MCF 10A (cell line): Measurements from ENCODE around the gene CASP10. TPM values are rescaled to one million over a fixed set of nuclear protein-coding genes. Genes with fewer than 3 reads are reported as not detected.

Source experiments
- BruUV-seq: library from RNA; stranded (reverse); fragments of 400-500 nt; replicated peaks from 2 replicates; lab custom pipeline; 2021; lab: Mats Ljungman, UMichigan
- CTCF ChIA-PET: fragments of 300-600 bp; sonication (Branson Sonifier 250); formaldehyde crosslinking; extraction: SDS; loops from one replicate; lab custom pipeline; 2021; ENCODE audit warnings: antibody characterized with exemption, inconsistent platforms; lab: Yijun Ruan, JAX
- POLR2A ChIA-PET: fragments of 300-600, 350-650 bp; sonication (Branson Sonifier 250); formaldehyde crosslinking; extraction: SDS; loops from one replicate; lab custom pipeline; 2020; ENCODE audit warnings: antibody characterized with exemption, inconsistent platforms; lab: Yijun Ruan, JAX
- DNase-seq: peaks from one replicate; pipeline ENCODE4 v3.0.0-alpha.2; 2018; ENCODE audit not compliant: unreplicated experiment
- H3K27ac Mint-ChIP-seq: one replicate; pipeline ENCODE4 v1.8.0; 2022; ENCODE audit warnings: mild to moderate bottlenecking, low read depth, mixed read lengths; ENCODE audit not compliant: unreplicated experiment
- H3K27me3 Mint-ChIP-seq: one replicate; pipeline ENCODE4 v1.8.0; 2022; ENCODE audit warnings: mixed read lengths; ENCODE audit not compliant: insufficient read depth, unreplicated experiment
- H3K36me3 Mint-ChIP-seq: one replicate; pipeline ENCODE4 v1.8.0; 2022; ENCODE audit warnings: mild to moderate bottlenecking, moderate library complexity, mixed read lengths; ENCODE audit not compliant: insufficient read depth, unreplicated experiment
- H3K4me1 Mint-ChIP-seq: one replicate; pipeline ENCODE4 v1.8.0; 2022; ENCODE audit warnings: mixed read lengths; ENCODE audit not compliant: insufficient read depth, unreplicated experiment
- H3K4me3 Mint-ChIP-seq: one replicate; pipeline ENCODE4 v1.8.0; 2022; ENCODE audit warnings: mild to moderate bottlenecking, moderate library complexity, mixed read lengths; ENCODE audit not compliant: unreplicated experiment
- H3K9me3 Mint-ChIP-seq: one replicate; pipeline ENCODE4 v1.8.0; 2022; ENCODE audit warnings: mixed read lengths; ENCODE audit not compliant: unreplicated experiment
- intact Hi-C: fragments of 100-400 bp; cut with micrococcal nuclease; formaldehyde crosslinking; loops from 2 replicates; pipeline ENCODE4 v1.14.1; 2022
- total RNA-seq: library from RNA; stranded (reverse); gene quantifications from 2 replicates; pipeline ENCODE4 v1.2.3, GENCODE V29; 2022
- TF ChIP-seq, protein P1 (sequence below): fragments of 200-600 bp; IDR thresholded peaks from one replicate; pipeline ENCODE4 v1.8.0; 2022; ENCODE audit warnings: antibody characterized with exemption, mild to moderate bottlenecking; ENCODE audit not compliant: unreplicated experiment

The CASP10 gene
- total RNA-seq, 1 experiment from 2014 or later: 0.19 TPM

DNA sequence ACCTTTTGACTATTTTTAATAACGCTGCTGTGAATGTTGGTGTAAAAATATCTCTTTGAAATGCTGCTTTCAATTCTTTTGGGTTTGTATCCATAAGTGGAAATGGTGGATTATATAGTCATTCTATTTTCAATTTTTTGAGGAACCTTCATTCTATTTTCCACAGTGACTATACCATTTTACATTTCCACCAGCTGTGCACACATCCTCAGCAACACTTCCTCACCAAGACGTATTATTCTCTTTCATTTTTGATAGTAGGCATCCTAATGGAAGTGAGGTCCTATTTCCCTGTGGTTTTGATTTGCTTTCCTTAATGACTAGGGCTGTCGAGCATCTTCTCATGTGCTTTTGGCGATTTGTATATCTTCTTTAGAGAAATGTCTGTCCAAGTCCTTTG lies 14.8 kb downstream of the CASP10 start:
- no peak overlapping the region for H3K27ac Mint-ChIP-seq
- no peak for DNase-seq
- CTCF ChIA-PET: no interaction called here
- H3K9me3 Mint-ChIP-seq: no peaks in the 10 kb centered on the region
- H3K36me3 Mint-ChIP-seq: no peaks in the 10 kb centered on the region
- H3K4me3 Mint-ChIP-seq: no peak overlapping the region
- TF ChIP-seq, protein P1, sequence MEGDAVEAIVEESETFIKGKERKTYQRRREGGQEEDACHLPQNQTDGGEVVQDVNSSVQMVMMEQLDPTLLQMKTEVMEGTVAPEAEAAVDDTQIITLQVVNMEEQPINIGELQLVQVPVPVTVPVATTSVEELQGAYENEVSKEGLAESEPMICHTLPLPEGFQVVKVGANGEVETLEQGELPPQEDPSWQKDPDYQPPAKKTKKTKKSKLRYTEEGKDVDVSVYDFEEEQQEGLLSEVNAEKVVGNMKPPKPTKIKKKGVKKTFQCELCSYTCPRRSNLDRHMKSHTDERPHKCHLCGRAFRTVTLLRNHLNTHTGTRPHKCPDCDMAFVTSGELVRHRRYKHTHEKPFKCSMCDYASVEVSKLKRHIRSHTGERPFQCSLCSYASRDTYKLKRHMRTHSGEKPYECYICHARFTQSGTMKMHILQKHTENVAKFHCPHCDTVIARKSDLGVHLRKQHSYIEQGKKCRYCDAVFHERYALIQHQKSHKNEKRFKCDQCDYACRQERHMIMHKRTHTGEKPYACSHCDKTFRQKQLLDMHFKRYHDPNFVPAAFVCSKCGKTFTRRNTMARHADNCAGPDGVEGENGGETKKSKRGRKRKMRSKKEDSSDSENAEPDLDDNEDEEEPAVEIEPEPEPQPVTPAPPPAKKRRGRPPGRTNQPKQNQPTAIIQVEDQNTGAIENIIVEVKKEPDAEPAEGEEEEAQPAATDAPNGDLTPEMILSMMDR: no peak
- H3K27me3 Mint-ChIP-seq: no peaks in the 10 kb centered on the region
- POLR2A ChIA-PET: no interaction called here
- no peaks in the 10 kb centered on the region for H3K4me1 Mint-ChIP-seq
- intact Hi-C loops: no loop called here
- no TSS peak for BruUV-seq

DNA sequence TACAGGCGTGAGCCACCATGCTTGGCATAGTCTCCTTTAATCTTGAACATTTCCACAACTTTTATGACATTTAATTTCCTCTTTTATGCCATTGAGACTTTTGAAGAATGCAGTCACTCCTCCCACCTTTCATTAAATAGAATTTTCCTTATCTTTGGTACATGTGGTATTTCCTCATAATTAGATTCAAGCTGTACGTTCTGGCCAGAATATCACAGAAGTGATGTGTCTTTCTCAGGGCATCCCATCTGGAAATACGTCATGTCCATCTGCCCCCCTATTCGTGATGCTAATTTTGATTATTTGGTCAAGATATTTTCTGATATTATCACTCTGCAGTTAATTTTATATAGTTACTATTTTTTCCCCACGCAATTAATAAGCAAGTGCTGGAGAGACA lies 16.9 kb downstream of the CASP10 start:
- BruUV-seq: no TSS peak
- no peaks in the 10 kb centered on the region for H3K4me1 Mint-ChIP-seq
- H3K4me3 Mint-ChIP-seq: no peak overlapping the region
- no peak for DNase-seq
- TF ChIP-seq, protein P1: no peak
- H3K27me3 Mint-ChIP-seq: no peaks in the 10 kb centered on the region
- no peak overlapping the region for H3K27ac Mint-ChIP-seq
- ChIA-PET POLR2A (no interaction called here), CTCF (no interaction called here)
- no peaks in the 10 kb centered on the region for H3K9me3 Mint-ChIP-seq
- H3K36me3 Mint-ChIP-seq: no peaks in the 10 kb centered on the region
- intact Hi-C loops: no loop called here

DNA sequence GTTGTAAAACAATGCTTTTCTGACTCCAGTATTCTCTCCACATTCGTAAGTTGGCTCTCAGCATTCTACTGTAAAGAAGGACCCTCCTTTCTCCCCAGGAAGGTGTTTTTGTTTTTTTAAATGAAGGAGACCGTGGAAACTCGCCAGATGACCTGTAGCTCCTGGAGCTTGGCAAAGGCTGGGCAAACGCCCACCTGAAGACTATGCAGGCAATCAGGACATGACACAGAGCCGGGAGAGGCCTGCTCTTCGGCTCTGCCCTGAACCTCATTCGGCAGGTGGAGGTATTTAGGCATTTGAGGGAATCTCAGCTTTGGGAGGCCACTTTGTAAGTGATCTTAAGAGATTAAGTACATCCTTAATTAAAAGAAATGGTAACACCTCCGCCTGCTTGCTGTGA lies 17.4 kb downstream of the CASP10 start:
- intact Hi-C loops: no loop called here
- ChIA-PET POLR2A (no interaction called here), CTCF (interaction anchor here (0.8 kb wide), 1 partner anchor 32 kb away, joined by 3 read pairs; no protein-coding TSS in a partner anchor)
- H3K27ac Mint-ChIP-seq: no peak overlapping the region
- BruUV-seq: no TSS peak
- no peaks in the 10 kb centered on the region for H3K4me1 Mint-ChIP-seq
- H3K4me3 Mint-ChIP-seq: no peak overlapping the region
- no peaks in the 10 kb centered on the region for H3K36me3 Mint-ChIP-seq
- TF ChIP-seq, protein P1: no peak
- no peaks in the 10 kb centered on the region for H3K9me3 Mint-ChIP-seq
- DNase-seq: no peak
- no peaks in the 10 kb centered on the region for H3K27me3 Mint-ChIP-seq

DNA sequence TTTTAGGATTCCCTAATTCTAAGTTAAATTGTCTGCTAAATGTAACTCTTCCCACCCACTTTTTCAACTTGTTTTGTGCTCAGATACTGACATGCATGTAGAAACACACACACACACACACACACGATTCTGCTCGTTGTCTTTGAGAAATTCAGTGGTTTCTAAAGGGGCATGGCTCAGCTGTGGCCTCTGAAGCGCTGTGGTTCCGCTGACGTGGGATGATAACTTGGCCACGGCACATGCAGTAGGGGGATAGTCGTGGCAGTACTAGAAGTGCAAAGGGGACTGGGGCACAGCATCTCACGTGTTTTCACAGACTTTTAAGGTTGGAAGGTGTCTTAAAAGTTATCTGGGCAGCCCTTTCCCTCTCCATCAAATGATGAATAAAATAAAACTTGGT lies 18.4 kb downstream of the CASP10 start:
- Mint-ChIP-seq H3K9me3 (no peaks in the 10 kb centered on the region), H3K36me3 (no peaks in the 10 kb centered on the region), H3K4me1 (no peaks in the 10 kb centered on the region), H3K4me3 (no peak overlapping the region), H3K27me3 (no peaks in the 10 kb centered on the region), H3K27ac (no peak overlapping the region)
- ChIA-PET POLR2A (interaction anchor here (0.8 kb wide), 1 partner anchor 9 kb away, joined by 3 read pairs; no protein-coding TSS in a partner anchor), CTCF (interaction anchor here (0.5 to 0.8 kb wide), 2 partner anchors 18 to 31 kb away, joined by 3 read pairs; no protein-coding TSS in a partner anchor)
- DNase-seq: no peak
- BruUV-seq: no TSS peak
- intact Hi-C loops: no loop called here
- TF ChIP-seq, protein P1: no peak
